ENCODE measurements around the gene NUP188. TPM values are rescaled to one million over a fixed set of nuclear protein-coding genes. Genes with fewer than 3 reads are reported as not detected.

NUP188 gene
- total and polyA plus RNA-seq, 10 of the 15 experiments (the other 5 are each of a cell fraction or from before 2014, with no cell fraction given) = 1.4 to 73.7 (median 48.9) TPM

- TF ChIP-seq BCL3 (IDR thresholded peaks at IDR 0.05; ENCODE audit: borderline replicate concordance, insufficient read depth, low read depth, low read length, poor library complexity, severe bottlenecking) (peak; percentile 42), RELA (IDR thresholded peaks at IDR 0.05; ENCODE audit: borderline replicate concordance, partially characterized antibody) (peak; percentile 91), PML (IDR thresholded peaks at IDR 0.05; ENCODE audit: low read length) (peak; percentile 92; the same call in 1 of the 2 replicates), TCF12 (IDR thresholded peaks at IDR 0.05; ENCODE audit: low read depth, low read length) (peak; percentile 34; the same call in 1 of the 2 replicates), NFXL1 (IDR thresholded peaks at IDR 0.05; ENCODE audit: borderline replicate concordance) (no peak), IKZF1 (conservative IDR thresholded peaks at IDR 0.05) (peak; percentile 86), NFIC (IDR thresholded peaks at IDR 0.05; ENCODE audit: low read depth, low read length) (no peak), POLR2A (IDR thresholded peaks at IDR 0.05; ENCODE audit: low read depth, low read length) (peak; percentile 99), SIX5 (IDR thresholded peaks at IDR 0.05; ENCODE audit: low read depth, low read length, severe bottlenecking) (no peak), LARP7 (IDR thresholded peaks at IDR 0.05) (peak; percentile 43; the same call in 1 of the 2 replicates), CHD2 (IDR thresholded peaks at IDR 0.05; ENCODE audit: borderline replicate concordance, low read depth, low read length) (peak; percentile 51; the same call in 1 of the 2 replicates), BMI1 (IDR thresholded peaks at IDR 0.05; ENCODE audit: borderline replicate concordance) (peak; percentile 15; the same call in 1 of the 2 replicates), KLF5 (IDR thresholded peaks at IDR 0.05; ENCODE audit: partially characterized antibody) (peak; percentile 39), HDGF (IDR thresholded peaks at IDR 0.05) (peak; percentile 63), TBL1XR1 (IDR thresholded peaks at IDR 0.05; ENCODE audit: low read depth, low read length) (no peak; the same call in 1 of the 2 replicates), E2F8 (IDR thresholded peaks at IDR 0.05; ENCODE audit: low read depth, partially characterized antibody) (no peak), CREB1 (IDR thresholded peaks at IDR 0.05; ENCODE audit: low read depth) (peak; percentile 90), DPF2 (IDR thresholded peaks at IDR 0.05) (peak; percentile 76), SMARCA5 (IDR thresholded peaks at IDR 0.05) (no peak)
- TF ChIP-seq, protein P1, sequence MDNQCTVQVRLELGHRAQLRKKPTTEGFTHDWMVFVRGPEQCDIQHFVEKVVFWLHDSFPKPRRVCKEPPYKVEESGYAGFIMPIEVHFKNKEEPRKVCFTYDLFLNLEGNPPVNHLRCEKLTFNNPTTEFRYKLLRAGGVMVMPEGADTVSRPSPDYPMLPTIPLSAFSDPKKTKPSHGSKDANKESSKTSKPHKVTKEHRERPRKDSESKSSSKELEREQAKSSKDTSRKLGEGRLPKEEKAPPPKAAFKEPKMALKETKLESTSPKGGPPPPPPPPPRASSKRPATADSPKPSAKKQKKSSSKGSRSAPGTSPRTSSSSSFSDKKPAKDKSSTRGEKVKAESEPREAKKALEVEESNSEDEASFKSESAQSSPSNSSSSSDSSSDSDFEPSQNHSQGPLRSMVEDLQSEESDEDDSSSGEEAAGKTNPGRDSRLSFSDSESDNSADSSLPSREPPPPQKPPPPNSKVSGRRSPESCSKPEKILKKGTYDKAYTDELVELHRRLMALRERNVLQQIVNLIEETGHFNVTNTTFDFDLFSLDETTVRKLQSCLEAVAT (IDR thresholded peaks at IDR 0.05) = peak; percentile 58; the same call in 1 of the 2 replicates
- TF ChIP-seq, protein P2, sequence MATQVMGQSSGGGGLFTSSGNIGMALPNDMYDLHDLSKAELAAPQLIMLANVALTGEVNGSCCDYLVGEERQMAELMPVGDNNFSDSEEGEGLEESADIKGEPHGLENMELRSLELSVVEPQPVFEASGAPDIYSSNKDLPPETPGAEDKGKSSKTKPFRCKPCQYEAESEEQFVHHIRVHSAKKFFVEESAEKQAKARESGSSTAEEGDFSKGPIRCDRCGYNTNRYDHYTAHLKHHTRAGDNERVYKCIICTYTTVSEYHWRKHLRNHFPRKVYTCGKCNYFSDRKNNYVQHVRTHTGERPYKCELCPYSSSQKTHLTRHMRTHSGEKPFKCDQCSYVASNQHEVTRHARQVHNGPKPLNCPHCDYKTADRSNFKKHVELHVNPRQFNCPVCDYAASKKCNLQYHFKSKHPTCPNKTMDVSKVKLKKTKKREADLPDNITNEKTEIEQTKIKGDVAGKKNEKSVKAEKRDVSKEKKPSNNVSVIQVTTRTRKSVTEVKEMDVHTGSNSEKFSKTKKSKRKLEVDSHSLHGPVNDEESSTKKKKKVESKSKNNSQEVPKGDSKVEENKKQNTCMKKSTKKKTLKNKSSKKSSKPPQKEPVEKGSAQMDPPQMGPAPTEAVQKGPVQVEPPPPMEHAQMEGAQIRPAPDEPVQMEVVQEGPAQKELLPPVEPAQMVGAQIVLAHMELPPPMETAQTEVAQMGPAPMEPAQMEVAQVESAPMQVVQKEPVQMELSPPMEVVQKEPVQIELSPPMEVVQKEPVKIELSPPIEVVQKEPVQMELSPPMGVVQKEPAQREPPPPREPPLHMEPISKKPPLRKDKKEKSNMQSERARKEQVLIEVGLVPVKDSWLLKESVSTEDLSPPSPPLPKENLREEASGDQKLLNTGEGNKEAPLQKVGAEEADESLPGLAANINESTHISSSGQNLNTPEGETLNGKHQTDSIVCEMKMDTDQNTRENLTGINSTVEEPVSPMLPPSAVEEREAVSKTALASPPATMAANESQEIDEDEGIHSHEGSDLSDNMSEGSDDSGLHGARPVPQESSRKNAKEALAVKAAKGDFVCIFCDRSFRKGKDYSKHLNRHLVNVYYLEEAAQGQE (IDR thresholded peaks at IDR 0.05; ENCODE audit: low read depth, low read length) = 0 out of 2 replicates have a peak, but pooled peaks have one; percentile 7
Observed at GRCh38 chr9:128947527-128948301, at the start of gene NUP188, which contains the start of gene DOLK (continued).

Data from GM12878 (cell line).